Activated CD4-positive, alpha-beta T cell treated with anti-CD3 and anti-CD28 coated beads for 48 hours (primary cell): ENCODE data around the gene STK17A.

Source experiments
- DNase-seq: peaks from one replicate; pipeline ENCODE4 v3.0.0-alpha.2; 2020

Gene STK17A

DNA sequence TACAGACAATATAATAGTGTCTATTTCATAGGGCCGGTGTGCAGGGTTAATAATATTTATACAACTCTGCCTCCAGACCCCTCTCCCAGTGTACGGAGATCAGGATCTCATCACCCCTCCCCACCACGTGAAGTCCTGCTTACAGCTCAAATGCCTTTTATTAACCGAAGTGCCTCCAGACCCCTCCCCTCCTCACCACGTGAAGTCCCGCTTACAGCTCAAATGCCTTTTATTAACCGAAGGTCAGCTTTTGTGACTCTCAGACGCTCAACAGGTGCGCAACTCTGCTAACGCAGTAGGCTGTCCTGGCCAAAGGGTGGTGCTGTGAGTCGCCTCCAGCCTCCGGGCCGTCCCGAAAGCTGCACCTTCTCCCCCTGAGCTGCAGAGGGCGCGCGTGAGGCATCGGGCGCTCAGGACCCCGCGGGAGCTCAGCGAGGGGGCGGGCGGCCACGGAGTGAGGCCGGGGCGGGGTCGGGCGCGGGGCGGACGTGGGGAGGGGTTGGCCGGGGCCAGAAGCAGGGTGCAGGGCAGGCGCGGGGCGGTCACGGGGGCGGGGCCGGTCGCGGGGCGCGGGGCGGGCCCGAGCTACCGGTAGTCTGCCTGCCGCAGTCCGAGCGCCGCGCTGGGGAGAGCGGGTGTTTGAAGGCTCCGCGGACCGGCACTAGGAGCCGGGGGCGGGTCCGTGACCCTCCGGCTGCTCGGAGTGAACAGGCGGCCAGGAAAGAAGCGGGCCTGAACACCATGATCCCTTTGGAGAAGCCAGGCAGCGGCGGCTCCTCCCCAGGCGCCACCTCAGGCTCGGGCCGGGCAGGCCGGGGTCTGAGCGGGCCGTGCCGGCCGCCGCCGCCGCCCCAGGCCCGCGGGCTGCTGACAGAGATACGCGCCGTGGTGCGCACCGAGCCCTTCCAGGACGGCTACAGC, at the start of gene STK17A:
Gene STK17A (plus strand): TSS at position 606 of the 921 bp plus-strand sequence. CDS start 136 bp downstream, at position 742.
- DNase-seq, result peak; percentile 94

DNA sequence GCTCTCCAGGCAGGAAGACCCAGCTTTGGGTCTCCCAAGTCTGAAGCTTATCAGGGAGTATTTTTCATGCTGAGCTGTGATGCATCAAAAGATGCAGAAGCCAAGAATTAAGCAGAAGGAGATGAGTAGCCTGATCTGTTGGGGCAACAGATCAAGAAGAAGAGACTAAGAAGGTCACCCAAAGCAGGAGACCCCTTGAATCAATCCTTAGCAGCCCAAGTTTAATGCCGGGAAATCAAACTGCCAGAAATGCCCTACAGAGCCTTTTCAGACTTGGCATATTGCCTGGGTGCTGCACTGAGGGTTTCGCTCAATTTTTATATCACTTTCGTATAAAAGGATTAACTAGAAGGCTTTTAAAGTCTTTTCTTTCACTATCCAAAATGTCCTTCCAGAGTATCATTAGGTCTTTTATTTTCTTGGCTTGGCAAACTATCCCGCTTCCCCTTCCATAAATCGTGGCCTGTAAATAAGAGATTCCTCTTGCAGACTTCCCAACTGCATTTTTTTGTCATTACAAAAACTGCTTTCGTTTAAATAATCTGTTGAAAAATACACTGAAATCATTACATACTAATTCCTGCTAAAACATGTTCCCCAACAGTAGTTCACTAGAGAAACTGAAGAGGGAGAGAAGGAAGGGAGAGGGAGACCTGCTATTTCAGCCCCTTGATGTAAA, 49.0 kb upstream of the STK17A start:
- DNase-seq, result no peak

DNA sequence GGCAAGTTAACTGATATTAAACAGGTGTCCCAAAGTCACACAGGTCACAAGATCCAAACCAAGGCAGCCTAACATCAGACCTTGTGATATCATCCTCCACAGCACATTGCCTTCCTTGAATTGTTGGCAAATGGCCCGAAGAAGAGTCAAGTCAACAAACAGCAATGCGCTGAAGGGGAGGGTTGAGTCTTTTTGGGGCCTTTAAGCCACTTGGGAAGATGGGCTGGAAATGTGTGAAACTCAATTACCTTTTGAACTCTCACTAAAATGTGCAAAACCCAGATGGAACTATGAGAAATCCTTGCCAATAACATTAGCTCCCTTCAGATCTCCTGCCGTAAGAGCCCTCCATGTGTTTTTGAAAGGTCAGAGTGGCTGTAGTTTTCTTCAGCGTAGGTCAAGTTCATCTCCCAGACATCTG, 47.9 kb upstream of the STK17A start:
- DNase-seq, result no peak

GRCh38 chr7:43535810-43536585, 46.9 kb upstream of the STK17A start:
- no peak for DNase-seq

- no peak for DNase-seq
Measured at GRCh38 chr7:43536773-43537172, 46.1 kb upstream of the STK17A start.

DNA sequence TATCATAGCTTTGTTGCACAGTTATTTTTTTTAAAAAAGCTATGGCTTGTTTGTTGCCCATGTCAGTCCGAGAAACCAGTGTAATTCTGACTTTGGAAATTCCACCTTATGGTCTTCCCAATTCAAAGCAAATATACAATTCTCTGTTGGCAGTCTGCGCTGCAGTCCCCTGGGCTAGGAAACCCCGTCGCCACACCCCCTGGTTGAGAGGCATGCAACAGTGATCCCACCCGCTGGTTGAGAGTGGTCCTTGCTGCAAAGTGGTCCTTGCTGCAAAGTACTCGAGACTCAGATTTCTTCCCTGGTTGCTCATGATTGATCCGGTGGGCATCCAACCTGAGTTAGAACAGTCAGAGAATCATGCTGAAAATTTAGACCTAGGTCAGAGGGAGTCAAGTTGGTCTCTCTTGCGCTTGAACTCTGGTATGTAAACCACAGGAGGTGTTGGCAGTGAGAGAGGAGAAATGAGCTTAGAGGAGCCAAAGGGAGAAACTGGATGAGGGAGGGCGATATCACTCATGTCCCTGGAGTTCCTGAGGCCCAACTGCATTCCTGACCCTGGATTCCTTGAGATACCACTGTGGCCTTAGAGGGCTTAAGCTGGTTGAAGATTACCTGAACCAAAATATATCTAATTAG, 45.0 kb upstream of the STK17A start:
- no peak for DNase-seq

DNA sequence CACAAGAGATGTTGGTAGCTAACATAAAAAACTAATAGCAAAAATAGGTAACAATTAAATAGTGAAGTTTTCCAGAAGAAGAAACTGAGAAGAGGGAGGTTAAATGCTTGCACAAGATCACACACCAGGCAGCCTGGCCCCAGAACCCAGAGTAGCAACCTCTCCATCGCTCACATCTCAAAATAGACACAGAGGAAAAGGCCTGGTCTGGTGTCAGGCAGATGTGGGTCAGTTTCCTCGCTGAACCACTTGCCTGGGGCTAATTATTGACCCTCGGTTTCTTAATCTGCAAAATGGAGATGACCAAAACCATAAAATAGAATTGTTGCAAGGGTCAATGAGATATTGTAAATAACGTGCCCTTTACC, 44.5 kb upstream of the STK17A start:
- no peak for DNase-seq

- DNase-seq, result no peak
Measured at GRCh38 chr7:43540471-43540870, 42.4 kb upstream of the STK17A start.

DNA sequence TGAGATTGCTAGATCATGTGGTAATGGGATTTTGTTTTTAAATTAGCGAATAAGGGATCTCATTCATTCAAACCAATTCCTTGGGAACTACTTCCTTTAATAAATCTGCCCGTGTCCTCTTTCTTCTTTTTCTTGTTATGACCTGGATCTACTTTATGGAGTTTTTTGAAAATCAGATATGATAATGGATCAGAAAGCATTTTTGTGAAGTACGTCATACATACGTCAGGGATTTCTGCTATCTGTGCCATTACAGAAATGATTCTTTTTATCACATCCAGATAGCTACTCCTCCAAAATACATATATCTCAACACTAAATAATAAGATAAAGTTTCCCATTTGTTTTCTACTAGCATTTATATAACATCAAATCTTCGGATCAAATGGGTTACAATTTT, 40.2 kb upstream of the STK17A start:
- DNase-seq, result no peak

DNA sequence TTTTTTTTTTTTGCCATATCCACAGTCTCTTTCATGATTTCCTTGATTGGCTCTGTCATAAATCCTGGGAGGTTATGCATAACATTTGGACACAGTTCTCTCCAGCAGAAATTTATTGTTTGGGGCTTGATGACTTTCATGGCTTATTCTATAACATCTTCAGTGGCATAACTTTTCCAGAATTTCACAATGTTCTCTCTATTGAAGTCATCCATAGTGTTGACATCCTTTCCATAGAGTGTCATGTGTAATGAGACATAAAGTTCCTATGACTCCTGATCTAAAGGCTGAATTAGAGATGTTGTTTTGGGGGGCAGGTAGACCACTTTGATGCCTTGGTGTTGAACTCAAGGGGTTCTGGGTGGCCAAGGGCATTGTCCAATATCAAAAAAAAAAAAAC, 36.7 kb upstream of the STK17A start:
- no peak for DNase-seq

DNA sequence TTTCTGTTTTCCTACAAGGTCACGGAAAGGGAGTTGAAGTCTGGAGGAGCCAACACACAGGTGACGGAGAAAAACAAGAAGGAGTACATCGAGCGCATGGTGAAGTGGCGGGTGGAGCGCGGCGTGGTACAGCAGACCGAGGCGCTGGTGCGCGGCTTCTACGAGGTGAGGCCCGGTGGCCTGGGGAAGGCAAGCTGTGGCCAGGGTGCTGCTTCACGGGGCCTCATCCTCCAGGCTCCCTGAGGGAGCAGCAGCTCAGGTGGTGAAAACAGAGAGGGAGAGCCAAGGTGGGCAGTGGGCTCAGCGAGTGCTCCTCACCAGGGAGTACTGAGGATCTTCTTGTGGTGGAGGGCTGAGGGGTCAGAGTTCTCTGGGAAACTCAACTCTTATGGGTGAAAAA, 32.5 kb upstream of the STK17A start:
- DNase-seq, result no peak

DNA sequence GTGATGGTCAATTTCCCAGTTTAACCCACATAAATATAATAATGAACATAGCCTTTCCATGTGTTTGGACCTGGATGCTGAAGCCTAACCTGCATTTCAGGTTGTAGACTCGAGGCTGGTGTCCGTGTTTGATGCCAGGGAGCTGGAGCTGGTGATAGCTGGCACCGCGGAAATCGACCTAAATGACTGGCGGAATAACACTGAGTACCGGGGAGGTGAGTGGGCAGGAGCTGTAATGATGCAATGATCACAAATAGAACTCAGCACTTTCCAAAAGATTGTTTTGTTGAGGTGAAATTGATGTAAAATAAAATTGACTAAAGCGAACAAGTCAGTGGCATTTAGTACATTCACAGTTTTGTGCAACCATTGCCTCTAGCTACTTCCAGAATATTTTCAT, 30.8 kb upstream of the STK17A start:
- DNase-seq, result no peak

- DNase-seq, result no peak
Measured at GRCh38 chr7:43553999-43554398, 28.9 kb upstream of the STK17A start.

DNA sequence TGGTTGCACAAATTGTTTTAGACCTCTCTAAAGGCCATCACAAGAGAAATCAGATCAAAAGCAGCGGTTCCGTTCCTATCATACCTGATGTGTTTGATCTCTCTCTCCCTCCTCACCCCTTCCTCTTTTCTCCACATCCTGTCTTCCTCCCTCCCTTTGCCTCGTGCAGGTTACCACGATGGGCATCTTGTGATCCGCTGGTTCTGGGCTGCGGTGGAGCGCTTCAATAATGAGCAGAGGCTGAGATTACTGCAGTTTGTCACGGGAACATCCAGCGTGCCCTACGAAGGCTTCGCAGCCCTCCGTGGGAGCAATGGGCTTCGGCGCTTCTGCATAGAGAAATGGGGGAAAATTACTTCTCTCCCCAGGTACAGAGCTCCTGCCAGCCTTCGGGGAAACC, 28.5 kb upstream of the STK17A start:
- DNase-seq, result peak; percentile 9

- DNase-seq, result no peak
Measured at GRCh38 chr7:43557831-43558495, 24.9 kb upstream of the STK17A start.

DNA sequence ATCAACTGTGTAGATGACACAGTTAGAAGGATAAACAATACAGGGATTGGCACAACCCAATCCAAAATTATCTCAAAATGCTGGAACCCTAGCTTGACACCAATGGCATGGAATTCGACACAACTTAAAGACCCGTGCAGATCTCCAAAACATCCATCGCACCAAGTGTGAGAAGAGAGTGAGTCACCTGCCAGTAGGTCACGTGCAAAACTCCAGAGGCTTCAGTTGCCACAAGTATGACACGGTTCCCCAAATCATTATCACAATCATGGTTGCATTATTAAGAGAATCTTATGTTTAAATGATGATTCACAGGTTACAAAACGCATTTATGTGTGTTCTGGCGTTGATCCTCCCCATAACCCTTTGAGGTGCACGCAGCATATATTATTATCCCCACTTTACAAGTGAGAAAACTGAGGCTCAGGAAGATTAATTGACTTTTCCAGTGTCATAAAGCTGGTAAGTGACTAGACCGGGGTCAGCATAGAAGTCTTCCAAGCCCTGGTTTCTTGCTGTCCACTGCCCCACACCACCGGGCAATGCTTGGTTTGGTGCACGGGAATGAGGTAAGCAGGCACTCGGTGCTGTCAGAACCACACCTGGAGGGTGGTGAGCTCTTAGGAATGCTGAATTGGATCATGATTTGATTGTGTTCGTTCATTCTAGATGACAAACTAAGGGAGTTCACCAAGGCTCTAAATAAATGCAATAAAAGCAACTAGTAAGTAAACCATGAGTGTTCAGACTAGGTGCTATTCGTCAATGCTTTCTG, 23.6 kb upstream of the STK17A start:
- no peak for DNase-seq

- no peak for DNase-seq
Measured at GRCh38 chr7:43559946-43560335, 23.0 kb upstream of the STK17A start.

DNA sequence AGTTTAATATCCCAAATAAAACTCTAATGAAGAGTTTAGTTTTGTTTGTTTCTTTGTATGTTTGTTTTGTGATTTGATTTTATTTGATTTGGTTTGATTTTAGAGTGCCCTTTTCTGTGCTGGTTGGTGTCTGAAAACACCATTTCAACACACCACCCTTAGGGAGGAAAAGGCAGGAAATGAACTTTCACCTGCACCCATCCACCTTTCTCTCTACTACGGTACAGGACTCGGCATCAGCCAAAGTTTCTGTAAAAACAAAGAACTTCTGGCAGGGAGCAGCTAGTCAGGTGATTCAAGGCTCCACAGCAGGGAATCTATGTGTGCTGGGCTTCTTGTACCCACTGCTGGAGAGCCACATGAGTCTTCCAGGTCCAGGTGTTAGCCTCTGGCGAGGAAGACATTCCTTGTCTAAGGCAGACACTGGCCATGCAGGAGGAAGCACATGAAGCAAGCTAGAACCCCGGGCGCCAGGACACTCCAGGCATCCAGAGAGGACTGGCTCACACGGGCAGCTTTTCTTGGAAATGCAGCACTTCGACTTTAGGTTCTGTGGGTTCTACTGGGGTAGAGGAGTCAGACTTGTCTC, 22.1 kb upstream of the STK17A start:
- no peak for DNase-seq

DNA sequence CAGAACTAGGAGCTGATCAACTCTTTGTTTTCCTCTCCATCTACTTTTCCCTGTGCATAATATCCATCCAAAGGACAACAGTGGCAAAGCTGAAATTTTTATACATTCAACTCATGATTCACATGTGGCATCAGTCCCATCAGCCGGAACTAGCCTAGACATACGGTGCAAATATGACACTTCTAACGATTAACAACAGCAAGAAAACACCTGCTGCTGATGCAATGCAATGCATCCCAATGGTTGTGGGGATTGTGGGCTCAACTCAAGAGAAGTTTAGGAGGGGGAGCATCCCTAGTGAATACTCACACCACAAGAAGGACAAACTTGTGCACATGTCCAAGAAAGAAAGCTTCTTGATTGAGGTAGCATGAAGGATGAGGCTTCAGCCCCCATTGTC, 20.5 kb upstream of the STK17A start:
- no peak for DNase-seq

DNA sequence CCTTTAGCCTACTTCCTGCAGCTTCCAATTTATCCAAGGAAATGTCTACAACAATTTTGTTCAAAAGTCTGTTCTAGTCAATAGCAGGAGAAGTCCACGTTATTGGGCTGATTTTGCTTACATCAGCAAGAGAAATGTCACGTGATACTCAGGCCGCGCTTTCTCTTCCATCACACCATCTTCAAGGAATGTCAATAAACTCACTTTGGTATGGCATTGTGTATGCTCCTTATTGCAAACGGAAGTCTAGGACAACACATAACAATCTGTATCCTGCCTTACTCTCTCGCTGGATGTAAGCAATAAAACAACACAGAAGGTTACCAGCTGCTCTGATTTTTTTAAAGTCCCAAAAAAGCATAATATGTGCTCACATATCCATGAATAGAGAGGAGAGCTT, 17.1 kb upstream of the STK17A start:
- no peak for DNase-seq

DNA sequence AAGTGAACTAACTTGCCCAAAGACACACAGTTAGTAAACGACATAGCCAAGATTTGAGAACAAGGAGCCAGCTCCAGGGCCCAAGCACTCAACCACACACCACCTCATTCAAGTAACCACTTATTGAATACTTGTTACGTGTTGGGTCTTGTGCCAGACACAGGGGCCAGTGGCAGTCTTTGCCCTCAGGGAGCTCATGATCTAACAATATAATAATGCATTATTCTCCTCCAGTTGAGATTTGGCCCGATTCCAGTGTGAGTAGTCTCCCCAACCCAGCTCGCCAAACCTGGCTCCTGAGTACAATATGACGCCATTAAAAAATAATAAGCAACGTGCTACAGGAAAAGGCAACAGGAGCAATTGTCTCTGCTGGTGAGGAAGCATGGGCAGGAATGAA, 14.4 kb upstream of the STK17A start:
- DNase-seq, result no peak
